Esophagus muscularis mucosa (tissue), 4 donors: ENCODE results near the gene GLRX2. TPM values are rescaled to one million over a fixed set of nuclear protein-coding genes. Genes with fewer than 3 reads are reported as not detected.

Experiments
- DNase-seq: peaks from one replicate; pipeline ENCODE4 v3.0.0-alpha.2; 2017; ENCODE audit errors: extremely low spot score
- H3K27ac ChIP-seq, 4 donors: fragments of 200-600 bp; sonication (generic); replicated peaks in 1 of 4; 1 replicate in 3 of 4; 2 replicates in 1 of 4; pipeline ENCODE4 v1.5.1; 2016 to 2019; ENCODE audit warnings: mild to moderate bottlenecking in 1 of 4
- H3K27me3 ChIP-seq, 4 donors: fragments of 200-600 bp; sonication (generic); one replicate each; pipeline versions ENCODE4 v1.5.1 to v1.6.0; 2016 to 2019
- H3K36me3 ChIP-seq, 4 donors: fragments of 200-600 bp; sonication (generic); one replicate each; pipeline ENCODE4 v1.5.1; 2016 to 2019
- H3K4me1 ChIP-seq, 4 donors: fragments of 200-600 bp; sonication (generic); one replicate each; pipeline ENCODE4 v1.5.1; 2016 to 2019
- H3K4me3 ChIP-seq, 4 donors: fragments of 200-600 bp; sonication (generic); 1 replicate in 2 of 4; 2 replicates in 2 of 4; pipeline ENCODE4 v1.5.1; 2016 to 2019; ENCODE audit warnings: mild to moderate bottlenecking in 4 of 4, moderate library complexity in 1 of 4
- H3K9me3 ChIP-seq, 4 donors: fragments of 200-600 bp; sonication (generic); 1 replicate in 3 of 4; 2 replicates in 1 of 4; pipeline ENCODE4 v1.5.1; 2016 to 2019
- EP300 ChIP-seq: sonication (generic); formaldehyde crosslinking; IDR thresholded peaks from one replicate; pipeline ENCODE4 v1.6.1; 2017; ENCODE audit warnings: antibody characterized with exemption
- POLR2A ChIP-seq: fragments of 450-650 bp; IDR thresholded peaks from one replicate; pipeline ENCODE4 v1.6.1; 2017; ENCODE audit warnings: antibody characterized with exemption, moderate library complexity, mild to moderate bottlenecking, low read depth
- POLR2AphosphoS5 ChIP-seq, 2 donors: sonication (generic); formaldehyde crosslinking; IDR thresholded peaks; one replicate each; pipeline ENCODE4 v1.6.1; 2017; ENCODE audit warnings: antibody characterized with exemption in 2 of 2
- WGBS: methylation state at CpG from one replicate; pipeline ENCODE4 v1.1.5; 2018; 5-methylcytosine and 5-hydroxymethylcytosine counted together
- intact Hi-C: fragments of 100-400 bp; cut with DNase I; formaldehyde crosslinking; loops from one replicate; pipeline ENCODE4 v1.15.1; 2023
- total RNA-seq, 4 donors: library from RNA; depleted of rRNA; stranded (reverse); fragments of >200 nt; gene quantifications; one replicate each; pipeline versions ENCODE4 v1.1.0 to v1.2.1, GENCODE V29; 2016
- TF ChIP-seq, protein P1 (sequence below), 3 experiments: fragments of 200-600 bp in 2 of 3; fragments of 450-650 bp in 1 of 3; sonication (generic) in 2 of 3; IDR thresholded peaks; one replicate each; pipeline ENCODE4 v1.5.1; 2017 to 2019; ENCODE audit warnings: antibody characterized with exemption in 3 of 3, mild to moderate bottlenecking in 2 of 3, moderate library complexity in 1 of 3

GLRX2 gene
- total RNA-seq, 4 donors from 2014 or later = 8.1 to 12.1 (median 10.0) TPM

DNA sequence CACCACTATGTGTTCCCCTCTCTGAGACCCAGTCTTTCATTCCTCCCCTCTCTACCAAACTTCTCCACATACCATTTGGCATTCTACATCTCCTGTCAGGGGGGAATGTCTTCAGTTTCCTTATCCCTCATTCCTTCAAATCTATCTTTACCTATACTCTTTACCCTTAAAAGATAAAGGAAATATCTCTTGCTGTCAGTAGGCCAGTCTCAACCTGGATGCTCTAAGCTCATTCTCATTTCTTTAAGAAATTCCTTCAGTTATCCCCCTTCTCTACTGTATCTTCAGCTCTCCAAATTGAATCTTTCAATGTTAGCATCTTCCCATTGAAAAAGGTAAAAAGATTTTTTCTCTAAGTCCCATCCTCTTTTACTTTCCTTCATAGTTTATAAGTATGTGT, 39.3 kb downstream of the GLRX2 start:
- peaks cover 0 to 9% (median 2%) of the 10 kb centered on the region in 4 donors for H3K36me3 ChIP-seq
- intact Hi-C loops = no loop called here
- no peak for DNase-seq
- no peak overlapping the region for H3K4me3 ChIP-seq
- TF ChIP-seq, protein P1, sequence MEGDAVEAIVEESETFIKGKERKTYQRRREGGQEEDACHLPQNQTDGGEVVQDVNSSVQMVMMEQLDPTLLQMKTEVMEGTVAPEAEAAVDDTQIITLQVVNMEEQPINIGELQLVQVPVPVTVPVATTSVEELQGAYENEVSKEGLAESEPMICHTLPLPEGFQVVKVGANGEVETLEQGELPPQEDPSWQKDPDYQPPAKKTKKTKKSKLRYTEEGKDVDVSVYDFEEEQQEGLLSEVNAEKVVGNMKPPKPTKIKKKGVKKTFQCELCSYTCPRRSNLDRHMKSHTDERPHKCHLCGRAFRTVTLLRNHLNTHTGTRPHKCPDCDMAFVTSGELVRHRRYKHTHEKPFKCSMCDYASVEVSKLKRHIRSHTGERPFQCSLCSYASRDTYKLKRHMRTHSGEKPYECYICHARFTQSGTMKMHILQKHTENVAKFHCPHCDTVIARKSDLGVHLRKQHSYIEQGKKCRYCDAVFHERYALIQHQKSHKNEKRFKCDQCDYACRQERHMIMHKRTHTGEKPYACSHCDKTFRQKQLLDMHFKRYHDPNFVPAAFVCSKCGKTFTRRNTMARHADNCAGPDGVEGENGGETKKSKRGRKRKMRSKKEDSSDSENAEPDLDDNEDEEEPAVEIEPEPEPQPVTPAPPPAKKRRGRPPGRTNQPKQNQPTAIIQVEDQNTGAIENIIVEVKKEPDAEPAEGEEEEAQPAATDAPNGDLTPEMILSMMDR (IDR thresholded peaks at IDR 0.05) = no peak
- TF ChIP-seq POLR2AphosphoS5 (IDR thresholded peaks at IDR 0.05) (no peak), POLR2A (no peak), EP300 (no peak)
- H3K27me3 ChIP-seq = no peaks in the 10 kb centered on the region
- H3K27ac ChIP-seq = no peak overlapping the region
- no peaks in the 10 kb centered on the region for H3K9me3 ChIP-seq
- H3K4me1 ChIP-seq = peaks cover 21 to 67% (median 59%) of the 10 kb centered on the region in 4 donors

- intact Hi-C loops = loop anchor here (5.0 kb wide), 1 partner anchor 39 kb away; no protein-coding TSS in a partner anchor
- no peak for DNase-seq
- H3K27me3 ChIP-seq = no peaks in the 10 kb centered on the region
- TF ChIP-seq, protein P1 (IDR thresholded peaks at IDR 0.05) = no peak
- TF ChIP-seq POLR2AphosphoS5 (IDR thresholded peaks at IDR 0.05) (no peak), EP300 (no peak), POLR2A (no peak)
- no peaks in the 10 kb centered on the region for H3K36me3 ChIP-seq
- peaks cover 20 to 69% (median 54%) of the 10 kb centered on the region in 4 donors for H3K4me1 ChIP-seq
- no peak overlapping the region for H3K4me3 ChIP-seq
- no peaks in the 10 kb centered on the region for H3K9me3 ChIP-seq
- H3K27ac ChIP-seq = no peak overlapping the region
- WGBS = 93% methylated on average over 4 of the region's 4 CpGs
These were observed 42.3 kb downstream of the GLRX2 start for GRCh38 chr1:193062698-193063463.

DNA sequence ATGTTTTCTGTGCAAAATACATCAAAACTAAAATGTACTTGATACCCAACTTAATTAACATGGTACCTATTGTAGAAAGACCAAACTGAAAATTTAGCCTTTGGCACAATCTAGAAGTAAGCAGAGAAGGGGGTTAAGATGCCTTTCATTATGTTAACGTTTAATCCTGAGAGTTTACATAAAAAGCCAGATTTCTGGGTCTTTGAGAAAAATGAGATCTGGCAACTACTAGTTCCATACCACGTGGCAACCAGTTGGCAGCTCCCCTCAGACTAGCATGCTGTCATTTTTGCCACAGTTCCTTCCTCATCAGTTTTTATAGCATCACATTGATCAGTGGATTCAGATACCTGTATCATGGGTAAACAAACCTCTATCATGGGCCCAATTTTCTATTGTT, 44.3 kb downstream of the GLRX2 start:
- 11% methylated on average over 2 of the region's 2 CpGs for WGBS
- TF ChIP-seq POLR2A = no peak
- no peaks in the 10 kb centered on the region for H3K36me3 ChIP-seq
- H3K4me3 ChIP-seq = peak overlapping the region; percentile 73 to 87 (median 84)
- H3K9me3 ChIP-seq = no peaks in the 10 kb centered on the region
- intact Hi-C loops = loop anchor here (5.0 kb wide), 1 partner anchor 41 kb away; no protein-coding TSS in a partner anchor
- no peak for DNase-seq
- peaks cover 26 to 67% (median 54%) of the 10 kb centered on the region in 4 donors for H3K4me1 ChIP-seq
- no peaks in the 10 kb centered on the region for H3K27me3 ChIP-seq
- peak overlapping the region; percentile 97 to 98 (median 98) for H3K27ac ChIP-seq

DNA sequence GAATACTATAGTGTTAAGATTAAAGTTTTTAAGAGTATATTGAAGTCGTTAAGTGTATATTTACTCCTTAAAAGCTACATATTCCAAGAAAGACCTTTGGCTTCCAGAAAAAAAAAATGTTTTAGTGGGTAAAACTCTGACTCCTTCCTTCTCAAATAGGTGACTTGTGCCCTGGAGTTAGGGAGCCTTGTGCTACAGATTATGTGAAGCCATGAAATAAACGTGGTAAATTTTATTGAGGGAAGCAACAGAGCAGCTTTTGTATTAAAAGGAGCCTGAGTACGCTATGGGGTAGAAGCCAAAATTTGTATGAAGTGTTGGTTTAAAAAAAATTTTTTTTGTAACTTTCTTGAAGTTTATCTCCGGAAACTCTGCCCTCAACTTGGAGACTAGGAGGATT, 44.8 kb downstream of the GLRX2 start:
- intact Hi-C loops = loop anchor here (5.0 kb wide), 1 partner anchor 42 kb away; no protein-coding TSS in a partner anchor
- DNase-seq = no peak
- H3K9me3 ChIP-seq = no peaks in the 10 kb centered on the region
- no peaks in the 10 kb centered on the region for H3K27me3 ChIP-seq
- H3K36me3 ChIP-seq = no peaks in the 10 kb centered on the region
- H3K27ac ChIP-seq = peak overlapping the region; percentile 97 to 98 (median 98)
- 15% methylated on average over 4 of the region's 4 CpGs for WGBS
- peaks cover 26 to 62% (median 51%) of the 10 kb centered on the region in 4 donors for H3K4me1 ChIP-seq
- TF ChIP-seq, protein P1 (IDR thresholded peaks at IDR 0.05) = no peak
- no peak for TF ChIP-seq POLR2AphosphoS5 (IDR thresholded peaks at IDR 0.05)
- TF ChIP-seq EP300 = no peak
- no peak for TF ChIP-seq POLR2A
- H3K4me3 ChIP-seq = peak overlapping the region; percentile 73 to 87 (median 84)

DNA sequence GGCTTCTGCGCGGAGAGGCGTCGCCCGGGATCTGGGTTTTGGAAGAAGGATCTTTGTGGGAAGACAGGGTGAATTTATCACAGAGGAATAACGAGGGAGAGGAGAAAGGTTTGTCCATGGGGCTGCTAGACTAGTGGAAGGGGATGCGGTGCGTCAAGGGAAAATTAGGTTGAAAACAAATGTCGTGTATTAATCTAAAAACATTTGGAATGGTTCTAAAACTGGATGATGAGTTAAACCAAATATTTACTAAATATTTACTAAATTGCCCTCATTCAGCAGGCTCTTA, 45.2 kb downstream of the GLRX2 start:
- Histone ChIP-seq H3K4me3 (peak overlapping the region; percentile 73 to 87 (median 84)), H3K36me3 (no peaks in the 10 kb centered on the region), H3K4me1 (peaks cover 26 to 62% (median 50%) of the 10 kb centered on the region in 4 donors), H3K27ac (peak overlapping the region; percentile 97 to 98 (median 98)), H3K27me3 (no peaks in the 10 kb centered on the region), H3K9me3 (no peaks in the 10 kb centered on the region)
- intact Hi-C loops = loop anchor here (5.0 kb wide), 1 partner anchor 42 kb away; no protein-coding TSS in a partner anchor
- WGBS = under 1% methylated on average over 9 of the region's 9 CpGs
- TF ChIP-seq POLR2AphosphoS5 (IDR thresholded peaks at IDR 0.05) (peak in 1 of 2 donors; percentile 24), EP300 (no peak)
- no peak for DNase-seq
